ENCODE data around the gene ACADM. TPM values are rescaled to one million over a fixed set of nuclear protein-coding genes. Genes with fewer than 3 reads are reported as not detected.
A peak's percentile ranks its signal among the peaks of the same experiment; 100 is the strongest.
"Not testable (repeated sequence)": the region's sequence is repeated elsewhere in the genome, so short reads cannot be mapped to it uniquely, and the experiment has no call there.

Gene ACADM
- total RNA-seq, 4 donors from 2014 or later = 50.9 to 71.1 (median 59.7) TPM

DNA sequence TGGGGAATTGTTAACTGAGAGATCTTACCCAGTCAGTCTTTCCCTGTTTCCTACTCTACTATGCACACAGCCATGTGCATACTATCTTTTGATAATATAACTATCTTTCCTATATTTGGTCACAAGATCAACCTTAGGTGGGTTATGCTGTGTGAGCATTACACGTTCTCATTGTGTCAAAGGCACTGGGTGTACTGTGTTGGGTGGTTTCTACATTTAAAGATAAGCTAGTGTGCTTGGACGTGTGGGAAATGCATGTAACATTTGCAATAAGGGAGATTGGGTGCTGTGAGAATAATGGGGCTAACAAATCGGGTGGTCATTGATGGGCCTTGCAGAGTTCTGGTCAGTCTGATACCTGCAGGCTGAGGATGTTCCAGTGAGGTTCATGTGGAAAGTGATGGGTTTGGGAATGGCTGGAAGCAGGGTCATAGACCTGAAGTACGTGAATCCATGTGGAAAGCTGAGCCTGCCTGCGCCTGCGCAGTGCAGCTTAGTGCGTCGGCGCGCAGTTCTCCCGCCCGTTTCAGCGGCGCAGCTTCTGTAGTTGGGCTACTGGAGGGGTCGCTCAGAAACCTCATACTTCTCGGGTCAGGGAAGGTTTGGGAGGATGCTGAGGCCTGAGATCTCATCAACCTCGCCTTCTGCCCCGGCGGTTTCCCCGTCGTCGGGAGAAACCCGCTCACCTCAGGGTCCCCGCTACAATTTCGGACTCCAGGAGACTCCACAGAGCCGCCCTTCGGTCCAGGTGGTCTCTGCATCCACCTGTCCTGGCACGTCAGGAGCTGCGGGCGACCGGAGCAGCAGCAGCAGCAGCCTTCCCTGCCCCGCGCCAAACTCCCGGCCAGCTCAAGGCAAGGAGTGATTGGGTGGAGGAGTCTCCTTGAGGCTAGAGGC lies 72.1 kb downstream of the ACADM start, which contains the start of gene MSH4:
TSS of gene MSH4 (plus strand) at position 507 of the 897 bp plus-strand sequence. CDS start at position 611, 104 bp downstream.
- H3K27me3 ChIP-seq = no peaks in the 10 kb centered on the region
- peaks cover 27 to 80% (median 61%) of the 10 kb centered on the region in 4 donors for H3K36me3 ChIP-seq
- WGBS = 92% methylated on average over 33 of the region's 34 CpGs
- TF ChIP-seq POLR2A (IDR thresholded peaks at IDR 0.05; ENCODE audit: low read depth) (no peak), POLR2AphosphoS5 (IDR thresholded peaks at IDR 0.05) (peak in 1 of 2 donors; percentile 19)
- H3K4me1 ChIP-seq = peaks cover 0 to 10% (median 0%) of the 10 kb centered on the region in 4 donors
- peak within 1 kb of the TSS in 1 of 4 donors; percentile 19 for H3K4me3 ChIP-seq
- DNase-seq (ENCODE audit: extremely low spot score) = no peak
- intact Hi-C loops (cut with DNase I) = no loop called here
- no peak within 1 kb of the TSS for H3K27ac ChIP-seq (replicated peaks in 1 of 4)
- no peaks in the 10 kb centered on the region for H3K9me3 ChIP-seq

- no peaks in the 10 kb centered on the region for H3K9me3 ChIP-seq
- H3K4me1 ChIP-seq = peaks cover 0 to 10% (median 0%) of the 10 kb centered on the region in 4 donors
- no peak for DNase-seq (ENCODE audit: extremely low spot score)
- intact Hi-C loops (cut with DNase I) = no loop called here
- TF ChIP-seq POLR2AphosphoS5 (IDR thresholded peaks at IDR 0.05) = no peak
- no peak for TF ChIP-seq POLR2A (IDR thresholded peaks at IDR 0.05; ENCODE audit: low read depth)
- no peak for TF ChIP-seq CTCF (IDR thresholded peaks at IDR 0.05)
- TF ChIP-seq EP300 (IDR thresholded peaks at IDR 0.05) = no peak
- WGBS = 97% methylated on average over 3 of the region's 6 CpGs
- H3K27ac ChIP-seq (replicated peaks in 1 of 4) = no peak overlapping the region
- H3K27me3 ChIP-seq = no peaks in the 10 kb centered on the region
- H3K36me3 ChIP-seq = peaks cover 27 to 74% (median 55%) of the 10 kb centered on the region in 4 donors
- no peak overlapping the region for H3K4me3 ChIP-seq
Measured at GRCh38 chr1:75797273-75797588, 72.7 kb downstream of the ACADM start.

DNA sequence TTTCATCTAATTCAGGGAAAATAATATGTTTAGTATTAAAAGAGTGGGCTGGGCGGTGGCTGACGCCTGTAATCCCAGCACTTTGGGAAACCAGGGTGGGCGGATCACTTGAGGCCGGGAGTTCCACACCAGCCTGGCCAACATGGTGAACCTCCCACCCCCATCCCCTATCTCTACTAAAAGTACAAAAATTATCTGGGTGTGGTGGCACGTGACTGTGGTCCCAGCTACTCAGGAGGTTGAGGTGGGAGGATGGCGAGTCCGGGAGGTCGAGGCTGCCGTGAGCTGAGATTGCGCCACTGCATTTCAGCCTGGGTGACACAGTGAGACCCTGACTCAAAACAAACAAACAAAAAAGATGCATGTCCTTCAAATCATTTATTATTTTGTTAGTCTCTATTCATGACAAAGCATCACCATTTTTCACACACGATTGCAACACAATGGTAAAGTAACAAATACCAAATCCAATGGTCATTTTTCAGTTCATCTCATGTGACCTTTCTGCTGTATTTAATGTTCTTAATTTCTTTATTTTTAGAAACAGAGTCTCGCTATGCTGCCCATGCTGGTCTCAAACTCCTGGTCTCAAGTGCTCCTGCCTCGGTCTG lies 73.2 kb downstream of the ACADM start:
- Histone ChIP-seq H3K36me3 (peaks cover 27 to 69% (median 50%) of the 10 kb centered on the region in 4 donors), H3K27ac (replicated peaks in 1 of 4) (no peak overlapping the region), H3K9me3 (no peaks in the 10 kb centered on the region), H3K27me3 (no peaks in the 10 kb centered on the region), H3K4me1 (peaks cover 0 to 8% (median 0%) of the 10 kb centered on the region in 4 donors), H3K4me3 (no peak overlapping the region)
- DNase-seq (ENCODE audit: extremely low spot score) = no peak
- TF ChIP-seq POLR2A (IDR thresholded peaks at IDR 0.05; ENCODE audit: low read depth) (no peak), POLR2AphosphoS5 (IDR thresholded peaks at IDR 0.05) (no peak), CTCF (IDR thresholded peaks at IDR 0.05) (no peak), EP300 (IDR thresholded peaks at IDR 0.05) (no peak)
- WGBS = 96% methylated on average over 13 of the region's 13 CpGs
- intact Hi-C loops (cut with DNase I) = no loop called here

DNA sequence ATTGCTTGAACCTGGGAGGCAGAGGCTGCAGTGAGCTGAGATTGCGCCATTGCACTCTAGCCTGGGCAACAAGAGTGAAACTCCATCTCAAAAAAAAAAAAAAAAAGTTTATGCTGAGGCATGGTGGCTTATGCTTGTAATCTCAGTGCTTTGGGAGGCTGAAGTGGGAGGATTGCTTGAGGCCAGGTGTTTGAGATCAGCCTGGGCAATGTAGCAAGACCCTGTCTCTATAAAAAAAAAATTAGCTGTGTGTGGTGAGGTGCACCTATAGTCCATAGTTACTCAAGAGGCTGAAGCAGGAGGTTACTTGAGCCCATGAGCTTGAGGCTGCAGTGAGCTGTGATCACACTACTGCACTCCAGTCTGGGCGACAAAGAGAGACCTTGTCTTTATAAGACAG lies 77.0 kb downstream of the ACADM start:
- 92% methylated on average over 2 of the region's 2 CpGs for WGBS
- H3K4me3 ChIP-seq; H3K9me3 ChIP-seq; intact Hi-C loops (cut with DNase I); H3K27ac ChIP-seq (replicated peaks in 1 of 4); H3K27me3 ChIP-seq; H3K4me1 ChIP-seq; DNase-seq (ENCODE audit: extremely low spot score): not testable (repeated sequence)
- peaks cover 0 to 31% (median 15%) of the 10 kb centered on the region in 4 donors for H3K36me3 ChIP-seq

- no peak for DNase-seq (ENCODE audit: extremely low spot score)
- Histone ChIP-seq H3K27ac (replicated peaks in 1 of 4) (no peak overlapping the region), H3K36me3 (no peaks in the 10 kb centered on the region), H3K4me3 (no peak overlapping the region), H3K27me3 (no peaks in the 10 kb centered on the region), H3K9me3 (no peaks in the 10 kb centered on the region), H3K4me1 (no peaks in the 10 kb centered on the region)
- TF ChIP-seq EP300 (IDR thresholded peaks at IDR 0.05) (no peak), POLR2A (IDR thresholded peaks at IDR 0.05; ENCODE audit: low read depth) (no peak), CTCF (IDR thresholded peaks at IDR 0.05) (no peak), POLR2AphosphoS5 (IDR thresholded peaks at IDR 0.05) (no peak)
- intact Hi-C loops (cut with DNase I) = no loop called here
- WGBS = 88% methylated on average over 4 of the region's 4 CpGs
Measured at GRCh38 chr1:75808921-75809320, 84.4 kb downstream of the ACADM start.

DNA sequence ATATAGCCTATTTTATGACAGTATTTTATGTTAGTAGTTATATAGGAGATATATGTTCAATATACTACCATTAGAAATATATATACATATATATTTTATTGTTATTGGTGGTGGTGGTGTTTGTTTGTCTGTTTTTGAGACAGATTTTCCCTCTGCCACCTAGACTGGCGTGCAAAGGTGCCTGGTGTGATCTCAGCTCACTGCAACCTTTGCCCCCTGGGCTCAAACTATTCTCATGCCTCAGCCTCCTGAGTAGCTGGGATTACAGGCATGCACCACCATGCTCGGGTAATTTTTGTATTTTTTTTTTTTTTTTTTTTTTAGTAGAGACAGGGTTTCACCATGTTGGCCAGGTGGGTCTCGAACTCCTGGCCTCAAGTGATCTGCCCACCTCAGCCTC lies 85.6 kb downstream of the ACADM start:
- H3K27me3 ChIP-seq; H3K9me3 ChIP-seq; H3K27ac ChIP-seq (replicated peaks in 1 of 4); DNase-seq (ENCODE audit: extremely low spot score); H3K36me3 ChIP-seq; intact Hi-C loops (cut with DNase I); H3K4me3 ChIP-seq; H3K4me1 ChIP-seq: not testable (repeated sequence)
- 93% methylated on average over 3 of the region's 3 CpGs for WGBS

Data from esophagus muscularis mucosa (tissue), 4 donors.